Small intestine (tissue), 7 donors: ENCODE data around the gene ITM2C. TPM values are rescaled to one million over a fixed set of nuclear protein-coding genes. Genes with fewer than 3 reads are reported as not detected.

Source experiments
- DNase-seq, 2 donors: peaks; one replicate each; pipeline versions ENCODE4 v3.0.0 to v3.0.0-alpha.2; 2013
- FAIRE-seq: peaks from 2 replicates; lab custom pipeline; 2012; peaks lifted over from hg19 to GRCh38; lab: Jason Lieb, UNC
- H3K27ac ChIP-seq, 3 donors: one replicate each; pipeline ENCODE4 v1.5.1; 2013; ENCODE audit warnings: low read length in 2 of 3, mild to moderate bottlenecking in 2 of 3, control low read depth in 1 of 3, inconsistent platforms in 1 of 3, low read depth in 1 of 3, moderate library complexity in 1 of 3
- H3K27me3 ChIP-seq, 3 donors: one replicate each; pipeline ENCODE4 v1.6.1; 2013; ENCODE audit warnings: low read length in 3 of 3, inconsistent platforms in 1 of 3; ENCODE audit not compliant: control insufficient read depth in 3 of 3, insufficient read depth in 3 of 3
- H3K36me3 ChIP-seq, 3 donors: one replicate each; pipeline ENCODE4 v1.6.1; 2013; ENCODE audit warnings: low read length in 3 of 3, inconsistent platforms in 1 of 3, low read depth in 1 of 3, mild to moderate bottlenecking in 1 of 3, moderate library complexity in 1 of 3; ENCODE audit not compliant: control insufficient read depth in 3 of 3, insufficient read depth in 2 of 3
- H3K4me1 ChIP-seq, 3 donors: one replicate each; pipeline ENCODE4 v1.6.1; 2013; ENCODE audit warnings: low read length in 2 of 3, inconsistent platforms in 1 of 3, low read depth in 1 of 3, mild to moderate bottlenecking in 1 of 3, moderate library complexity in 1 of 3; ENCODE audit not compliant: control insufficient read depth in 3 of 3, insufficient read depth in 2 of 3
- H3K4me3 ChIP-seq, 3 donors: one replicate each; pipeline ENCODE4 v1.5.1; 2013; ENCODE audit warnings: low read length in 3 of 3, control low read depth in 1 of 3, inconsistent platforms in 1 of 3, low read depth in 1 of 3, mild to moderate bottlenecking in 1 of 3, moderate library complexity in 1 of 3
- H3K9me3 ChIP-seq, 2 donors: one replicate each; pipeline ENCODE4 v1.6.1; 2013; ENCODE audit warnings: low read depth in 1 of 2, low read length in 1 of 2; ENCODE audit not compliant: control insufficient read depth in 2 of 2, insufficient read depth in 1 of 2
- WGBS, 3 donors: extraction: QIAGEN DNeasy Blood & Tissue Kit; methylation state at CpG; one replicate each; pipeline ENCODE4 v1.1.7; 2013; 5-methylcytosine and 5-hydroxymethylcytosine counted together
- polyA plus RNA-seq, 4 donors: library from polyadenylated mRNA; stranded (reverse) in 3 of 4; unstranded in 1 of 4; fragments of 200-250 nt in 3 of 4; fragments of 120-200 nt in 1 of 4; gene quantifications; one replicate each; pipeline versions ENCODE4 v1.2.1 to v1.2.3, GENCODE V29; 2013
- donor health status: healthy with polysubstance abuse.
- donor health status: control.
- donor health status: control.
- donor health status: Bipolar disorder and iron deficiency.
- donor health status: healthy.

Gene ITM2C
- polyA plus RNA-seq, 4 donors = 38.9 to 455 (median 168) TPM

DNA sequence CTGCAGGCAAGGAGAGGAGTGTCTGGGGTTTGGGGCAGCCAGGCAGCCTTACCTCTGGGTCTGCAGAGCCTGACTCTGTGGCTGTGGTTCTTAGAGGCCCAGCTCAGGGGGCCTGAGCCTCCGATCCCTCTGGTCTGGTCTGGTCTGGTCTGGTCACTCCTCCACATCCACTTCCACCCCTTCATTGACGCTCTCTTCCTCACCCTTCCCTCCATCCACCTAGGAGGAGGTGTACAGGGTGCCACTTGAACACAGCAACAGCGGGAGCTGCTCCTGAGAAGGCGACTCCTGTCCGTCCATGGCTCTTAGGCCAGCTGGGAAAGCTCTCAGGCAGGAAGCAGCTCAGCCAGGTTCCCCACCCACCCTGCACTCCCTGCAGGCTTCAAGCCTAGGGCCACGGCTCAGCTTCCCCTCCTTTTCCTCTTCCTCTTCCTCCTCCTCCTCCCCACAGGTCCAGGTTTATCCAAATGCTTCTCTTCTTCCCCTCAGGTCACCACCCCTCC, 43.4 kb downstream of the ITM2C start:
- no peak overlapping the region for H3K27ac ChIP-seq
- FAIRE-seq = no peak
- WGBS, 3 donors = 68 to 79% (median 75%) methylated on average over 6 of the region's 6 CpGs

DNA sequence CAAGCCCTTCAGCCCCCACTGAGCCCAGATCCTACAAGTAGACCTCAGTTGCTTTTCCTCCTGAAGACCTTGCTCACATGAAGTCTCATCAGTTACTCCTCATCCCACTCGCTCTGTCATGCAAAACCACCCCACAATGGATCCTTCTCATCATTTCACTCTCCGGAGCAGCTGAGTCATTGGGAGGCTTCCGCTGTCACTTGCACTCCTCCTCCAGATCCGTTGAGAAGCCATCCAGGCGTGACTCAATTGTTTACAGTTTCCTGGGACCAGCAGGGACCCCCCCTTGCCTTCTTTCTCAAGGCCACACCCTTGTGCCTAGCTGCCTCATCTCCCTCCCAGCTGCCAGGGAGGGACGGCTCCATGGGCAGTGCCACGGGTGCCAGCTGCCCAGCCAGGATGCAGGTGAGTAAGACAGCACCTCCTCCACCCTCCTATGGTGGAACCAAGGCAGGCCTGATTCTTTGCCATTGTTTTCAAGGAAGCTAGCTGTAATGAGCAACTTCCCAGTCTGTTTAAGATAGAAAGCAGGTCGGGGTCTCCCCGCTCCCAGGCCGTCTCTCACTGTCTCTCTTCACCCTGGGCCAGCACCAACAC, 44.0 kb downstream of the ITM2C start:
- Histone ChIP-seq H3K36me3 (no peaks in the 10 kb centered on the region), H3K9me3 (no peaks in the 10 kb centered on the region), H3K4me1 (no peaks in the 10 kb centered on the region), H3K27ac (no peak overlapping the region), H3K27me3 (peaks cover 0 to 2% (median 0%) of the 10 kb centered on the region in 3 donors), H3K4me3 (no peak overlapping the region)
- peak in 1 of 2 donors; percentile 66 for DNase-seq
- 55 to 56% (median 56%) methylated on average over 10 of the region's 10 CpGs for WGBS, 3 donors
- no peak for FAIRE-seq

More for the DNA sequence above, 43.4 kb downstream of the ITM2C start:
- no peak for DNase-seq
- peaks cover 0 to 4% (median 0%) of the 10 kb centered on the region in 3 donors for H3K27me3 ChIP-seq
- no peaks in the 10 kb centered on the region for H3K9me3 ChIP-seq
- H3K36me3 ChIP-seq = no peaks in the 10 kb centered on the region
- H3K4me1 ChIP-seq = no peaks in the 10 kb centered on the region
- H3K4me3 ChIP-seq = no peak overlapping the region

DNA sequence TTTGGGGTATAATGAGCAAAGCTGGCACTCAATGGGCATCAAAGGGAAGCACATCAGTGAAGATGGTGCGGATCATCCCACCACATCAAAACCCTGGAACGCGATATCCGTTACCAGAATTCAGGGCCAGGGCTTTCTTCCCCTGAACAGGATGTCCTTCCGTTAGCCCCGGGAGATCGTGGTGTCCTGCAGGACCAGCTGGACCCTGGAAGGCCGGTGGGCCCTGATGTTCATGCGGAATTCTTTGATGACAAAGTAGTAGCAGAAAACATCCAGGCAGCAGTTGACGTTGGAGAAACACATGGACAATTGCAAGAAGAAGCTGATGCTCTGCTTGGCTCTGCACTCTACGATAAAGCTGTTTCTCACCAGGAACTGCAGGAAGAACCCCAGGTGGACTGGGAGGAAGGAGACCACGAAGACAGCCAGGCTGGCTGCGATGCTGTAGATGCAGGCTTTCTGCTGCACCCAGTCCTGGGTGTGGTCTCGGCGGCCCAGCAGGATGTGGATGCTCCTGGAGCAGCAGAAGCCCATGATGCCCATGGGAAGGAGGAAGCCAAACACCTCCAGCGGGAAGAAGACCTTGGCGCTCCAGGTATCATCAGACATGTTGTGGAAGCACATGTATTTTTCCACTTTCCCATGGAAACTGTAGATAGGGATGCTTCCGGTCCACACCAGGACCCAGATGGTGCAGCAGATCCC, 45.3 kb downstream of the ITM2C start:
- H3K27me3 ChIP-seq = peaks cover 0 to 2% (median 0%) of the 10 kb centered on the region in 3 donors
- no peaks in the 10 kb centered on the region for H3K9me3 ChIP-seq
- FAIRE-seq = no peak
- 85 to 95% (median 94%) methylated on average over 18 of the region's 18 CpGs for WGBS, 3 donors
- no peaks in the 10 kb centered on the region for H3K36me3 ChIP-seq
- H3K27ac ChIP-seq = no peak overlapping the region
- no peaks in the 10 kb centered on the region for H3K4me1 ChIP-seq
- H3K4me3 ChIP-seq = no peak overlapping the region
- DNase-seq = no peak

DNA sequence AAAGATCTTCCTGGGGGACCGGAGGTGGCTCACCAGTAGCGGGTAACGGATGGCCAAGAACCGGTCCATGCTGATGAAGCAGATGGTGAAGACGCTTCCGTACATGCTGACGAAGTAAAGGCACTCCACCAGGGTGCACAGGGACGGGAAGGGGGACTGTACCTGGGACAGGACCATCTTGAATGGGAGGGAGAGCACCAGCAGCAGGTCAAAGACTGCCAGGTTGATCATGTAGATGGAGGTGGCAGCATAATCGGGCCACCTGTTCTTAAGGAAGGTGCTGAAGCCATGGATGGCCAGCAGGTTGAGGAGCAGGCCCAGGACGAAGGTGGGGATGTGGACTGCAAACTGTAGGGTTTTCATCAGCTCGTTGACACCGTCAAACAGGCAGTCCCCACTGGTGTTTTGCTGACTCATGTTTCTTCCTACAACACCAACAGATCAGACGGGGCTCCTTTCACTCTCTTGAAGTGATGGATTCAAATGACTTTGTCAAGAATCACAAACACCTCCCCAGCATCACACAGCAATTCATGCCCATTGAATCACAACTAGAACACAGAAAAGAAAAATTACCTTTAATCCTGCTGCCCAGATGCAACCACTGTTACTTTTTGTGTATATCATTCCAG, 45.9 kb downstream of the ITM2C start:
- Histone ChIP-seq H3K36me3 (no peaks in the 10 kb centered on the region), H3K4me1 (no peaks in the 10 kb centered on the region), H3K27ac (no peak overlapping the region), H3K9me3 (no peaks in the 10 kb centered on the region), H3K4me3 (no peak overlapping the region), H3K27me3 (peaks cover 0 to 2% (median 0%) of the 10 kb centered on the region in 3 donors)
- 80 to 84% (median 82%) methylated on average over 13 of the region's 13 CpGs for WGBS, 3 donors
- FAIRE-seq = no peak
- no peak for DNase-seq

GRCh38 chr2:230912046-230912445, 47.3 kb downstream of the ITM2C start:
- 73 to 92% (median 85%) methylated on average over 5 of the region's 5 CpGs for WGBS, 3 donors
- FAIRE-seq (no peak), DNase-seq (no peak)
- Histone ChIP-seq H3K36me3 (no peaks in the 10 kb centered on the region), H3K4me1 (no peaks in the 10 kb centered on the region), H3K27me3 (peaks cover 0 to 2% (median 0%) of the 10 kb centered on the region in 3 donors), H3K9me3 (no peaks in the 10 kb centered on the region), H3K4me3 (no peak overlapping the region), H3K27ac (no peak overlapping the region)

DNA sequence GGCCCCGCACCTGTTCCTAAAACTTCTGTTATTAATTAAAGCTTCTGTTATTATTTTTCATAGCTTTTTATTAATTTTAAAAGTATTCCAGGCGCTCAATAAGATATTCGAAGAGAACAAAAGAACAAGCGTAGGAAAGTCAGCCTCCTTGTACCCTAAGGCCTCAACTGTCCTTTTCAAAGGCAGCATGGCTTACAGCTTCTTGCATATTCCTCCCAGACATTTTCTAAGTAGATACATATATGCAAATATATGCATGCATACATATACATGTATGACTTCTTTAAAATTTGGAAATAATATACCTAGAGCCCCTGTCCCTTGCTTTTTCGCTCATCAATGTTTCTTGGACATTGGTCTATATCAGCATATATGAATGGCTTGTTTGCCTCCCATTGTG, 48.0 kb downstream of the ITM2C start:
- H3K4me3 ChIP-seq = no peak overlapping the region
- no peak overlapping the region for H3K27ac ChIP-seq
- no peaks in the 10 kb centered on the region for H3K36me3 ChIP-seq
- 83 to 92% (median 92%) methylated on average over 5 of the region's 5 CpGs for WGBS, 3 donors
- H3K4me1 ChIP-seq = no peaks in the 10 kb centered on the region
- H3K27me3 ChIP-seq = peaks cover 0 to 6% (median 0%) of the 10 kb centered on the region in 3 donors
- no peaks in the 10 kb centered on the region for H3K9me3 ChIP-seq
- no peak for FAIRE-seq
- DNase-seq = no peak

DNA sequence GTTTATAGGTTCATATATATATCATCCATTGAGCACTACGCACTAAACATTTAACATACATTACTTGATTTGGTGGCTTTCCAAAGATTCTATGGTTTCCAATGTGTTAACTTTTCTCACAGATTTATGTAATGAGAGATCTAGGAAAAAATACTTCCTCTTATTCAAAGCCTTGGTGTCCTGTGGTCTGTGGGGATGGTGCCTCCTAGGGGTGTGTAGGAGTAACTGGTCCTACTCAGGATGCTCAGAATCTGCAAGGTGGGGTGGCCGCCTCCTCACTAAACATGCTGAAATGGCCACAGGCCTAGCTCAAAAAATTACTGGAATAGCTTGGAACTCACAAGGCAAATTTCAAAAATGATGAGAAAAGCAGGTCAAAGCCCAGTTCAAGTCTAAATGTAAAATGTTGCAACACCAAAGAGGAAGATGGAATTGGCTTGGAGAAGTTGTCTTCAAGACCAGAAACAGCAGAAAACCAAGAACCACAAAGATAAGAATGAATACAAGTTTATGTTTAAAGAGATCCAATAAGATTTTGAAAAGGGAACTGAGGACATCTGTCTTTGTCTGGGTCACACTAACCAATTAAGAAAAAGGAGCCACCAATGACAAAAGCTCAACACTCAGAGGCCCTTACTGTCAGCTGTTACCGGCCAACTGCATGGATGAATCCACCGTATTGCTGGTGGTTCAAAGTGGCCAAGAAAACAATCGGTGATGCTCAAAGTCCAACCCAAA, 48.8 kb downstream of the ITM2C start:
- DNase-seq = peak; percentile 53 to 67
- WGBS, 3 donors = 62 to 83% (median 66%) methylated on average over 5 of the region's 5 CpGs

DNA sequence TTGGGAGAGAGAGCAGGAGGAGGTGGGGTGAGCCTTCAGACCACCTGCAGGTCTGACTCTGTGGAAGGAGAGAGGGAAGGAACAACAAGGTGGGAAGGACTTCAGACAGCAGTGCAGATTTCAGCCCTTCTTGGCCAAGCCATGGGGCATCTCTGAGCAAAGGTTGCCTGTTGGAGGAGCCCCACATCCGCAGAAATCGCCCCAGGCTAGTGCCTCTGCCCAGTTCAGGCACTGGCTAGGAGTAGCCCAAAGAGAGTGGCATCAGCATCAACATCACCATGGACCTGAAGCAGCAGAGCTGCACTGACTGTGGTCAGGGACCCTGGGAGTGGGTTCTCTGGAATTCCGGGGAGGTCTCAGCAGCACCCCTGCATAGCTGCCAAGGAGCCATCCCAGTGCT, 50.1 kb downstream of the ITM2C start:
- DNase-seq = no peak

More for the DNA sequence above, 48.8 kb downstream of the ITM2C start:
- no peak for FAIRE-seq
- peaks cover 0 to 6% (median 0%) of the 10 kb centered on the region in 3 donors for H3K27me3 ChIP-seq
- H3K4me3 ChIP-seq = no peak overlapping the region
- no peaks in the 10 kb centered on the region for H3K9me3 ChIP-seq
- H3K4me1 ChIP-seq = no peaks in the 10 kb centered on the region
- H3K27ac ChIP-seq = no peak overlapping the region
- no peaks in the 10 kb centered on the region for H3K36me3 ChIP-seq

More for the DNA sequence above, 50.1 kb downstream of the ITM2C start:
- FAIRE-seq = no peak
- Histone ChIP-seq H3K36me3 (no peaks in the 10 kb centered on the region), H3K4me1 (no peaks in the 10 kb centered on the region), H3K9me3 (no peaks in the 10 kb centered on the region), H3K27ac (no peak overlapping the region), H3K27me3 (peaks cover 0 to 4% (median 0%) of the 10 kb centered on the region in 3 donors), H3K4me3 (no peak overlapping the region)
- 71 to 90% (median 72%) methylated on average over 3 of the region's 3 CpGs for WGBS, 3 donors
